Mesothelial cell of epicardium (in vitro differentiated cells): Measurements from ENCODE around the gene LYG2. TPM values are rescaled to one million over a fixed set of nuclear protein-coding genes. Genes with fewer than 3 reads are reported as not detected.
"Not testable (repeated sequence)": the region's sequence is repeated elsewhere in the genome, so short reads cannot be mapped to it uniquely, and the experiment has no call there.

Experiments
- DNase-seq, 2 experiments: peaks; one replicate each; pipeline ENCODE4 v3.0.0; 2021; ENCODE audit warnings: low spot score in 2 of 2; ENCODE audit not compliant: unreplicated experiment in 2 of 2
- H3K27ac Mint-ChIP-seq: 2 replicates; pipeline ENCODE4 v1.8.0; 2021; ENCODE audit warnings: mixed read lengths
- H3K27me3 Mint-ChIP-seq: 2 replicates; pipeline ENCODE4 v1.8.0; 2021; ENCODE audit warnings: low read depth, mixed read lengths
- H3K36me3 Mint-ChIP-seq: 2 replicates; pipeline ENCODE4 v1.8.0; 2021; ENCODE audit warnings: mixed read lengths
- H3K4me1 Mint-ChIP-seq: 2 replicates; pipeline ENCODE4 v1.8.0; 2021; ENCODE audit warnings: mixed read lengths
- H3K4me3 Mint-ChIP-seq: 2 replicates; pipeline ENCODE4 v1.8.0; 2021; ENCODE audit warnings: mild to moderate bottlenecking, moderate library complexity, mixed read lengths
- H3K9me3 Mint-ChIP-seq: 2 replicates; pipeline ENCODE4 v1.8.0; 2021; ENCODE audit warnings: mixed read lengths
- CTCF ChIP-seq: fragments of 200-600 bp; sonication (generic); IDR thresholded peaks from one replicate; pipeline ENCODE4 v1.5.0; 2021; ENCODE audit warnings: antibody characterized with exemption; ENCODE audit not compliant: unreplicated experiment
- total RNA-seq: library from RNA; stranded (reverse); gene quantifications from 3 replicates; pipeline ENCODE4 v1.2.1, GENCODE V29; 2021

Gene LYG2
- total RNA-seq, 1 donor from 2014 or later, result not detected

GRCh38 chr2:99278793-99279291 lies 23.4 kb upstream of the LYG2 start:
- peaks cover 24% of the 10 kb centered on the region for H3K36me3 Mint-ChIP-seq
- H3K4me3 Mint-ChIP-seq, result no peak overlapping the region
- no peaks in the 10 kb centered on the region for H3K4me1 Mint-ChIP-seq
- H3K9me3 Mint-ChIP-seq, result peaks cover 34% of the 10 kb centered on the region
- DNase-seq, result no peak
- no peaks in the 10 kb centered on the region for H3K27me3 Mint-ChIP-seq
- no peak overlapping the region for H3K27ac Mint-ChIP-seq
- TF ChIP-seq CTCF, result no peak

GRCh38 chr2:99278195-99278765 lies 22.8 kb upstream of the LYG2 start:
- not testable (repeated sequence) for H3K4me3 Mint-ChIP-seq, H3K4me1 Mint-ChIP-seq, DNase-seq, H3K27me3 Mint-ChIP-seq, H3K27ac Mint-ChIP-seq
- Mint-ChIP-seq H3K36me3 (peaks cover 22% of the 10 kb centered on the region), H3K9me3 (peaks cover 36% of the 10 kb centered on the region)

GRCh38 chr2:99275882-99276281 lies 20.4 kb upstream of the LYG2 start:
- no peak for TF ChIP-seq CTCF
- Mint-ChIP-seq H3K27me3 (no peaks in the 10 kb centered on the region), H3K36me3 (peaks cover 18% of the 10 kb centered on the region), H3K4me1 (no peaks in the 10 kb centered on the region), H3K9me3 (peaks cover 51% of the 10 kb centered on the region), H3K27ac (no peak overlapping the region), H3K4me3 (no peak overlapping the region)
- no peak for DNase-seq

GRCh38 chr2:99261242-99261641 lies 5.8 kb upstream of the LYG2 start:
- Mint-ChIP-seq H3K4me3 (no peak overlapping the region), H3K9me3 (peaks cover 4% of the 10 kb centered on the region)

GRCh38 chr2:99260184-99260583 lies 4.7 kb upstream of the LYG2 start:
- H3K27me3 Mint-ChIP-seq, result no peaks in the 10 kb centered on the region
- no peak for DNase-seq
- no peak for TF ChIP-seq CTCF
- no peak overlapping the region for H3K4me3 Mint-ChIP-seq
- H3K27ac Mint-ChIP-seq, result no peak overlapping the region
- H3K9me3 Mint-ChIP-seq, result no peaks in the 10 kb centered on the region
- H3K36me3 Mint-ChIP-seq, result peaks cover 2% of the 10 kb centered on the region
- no peaks in the 10 kb centered on the region for H3K4me1 Mint-ChIP-seq

More at GRCh38 chr2:99261242-99261641, 5.8 kb upstream of the LYG2 start:
- Mint-ChIP-seq H3K27me3 (no peaks in the 10 kb centered on the region), H3K27ac (no peak overlapping the region), H3K4me1 (no peaks in the 10 kb centered on the region), H3K36me3 (peaks cover 2% of the 10 kb centered on the region)
- DNase-seq, result no peak
- TF ChIP-seq CTCF, result no peak

GRCh38 chr2:99259465-99259864 lies 4.0 kb upstream of the LYG2 start:
- TF ChIP-seq CTCF, result no peak
- Mint-ChIP-seq H3K27me3 (no peaks in the 10 kb centered on the region), H3K27ac (no peak overlapping the region), H3K4me1 (no peaks in the 10 kb centered on the region), H3K36me3 (peaks cover 2% of the 10 kb centered on the region), H3K9me3 (no peaks in the 10 kb centered on the region), H3K4me3 (no peak overlapping the region)
- DNase-seq, result no peak
